SW 1271 (cell line): ENCODE measurements around the gene MANBA.

ENCODE experiments used
- DNase-seq, 2 experiments: peaks; one replicate each; lab custom pipeline; 2025; lab: John Stamatoyannopoulos, UW

The MANBA gene

DNA sequence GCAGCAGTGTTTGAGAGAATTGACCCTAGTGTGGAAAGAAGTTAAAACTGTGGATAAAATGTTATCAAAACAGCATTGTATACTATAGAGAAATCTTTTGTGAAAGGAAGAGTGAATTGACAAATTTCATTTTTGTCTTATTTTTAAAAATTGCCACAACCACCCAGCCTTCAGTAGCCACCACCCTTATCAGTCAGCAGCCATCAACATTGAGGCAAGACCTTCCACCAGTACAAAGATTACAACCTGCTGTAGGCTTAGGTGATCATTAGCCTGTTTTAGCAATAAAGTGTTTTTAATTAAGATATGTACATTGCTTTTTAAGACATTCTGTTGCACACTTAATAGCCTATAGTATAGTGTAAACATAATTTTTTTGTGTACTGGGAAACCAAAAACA, 168.5 kb downstream of the MANBA start:
- DNase-seq, result no peak

DNA sequence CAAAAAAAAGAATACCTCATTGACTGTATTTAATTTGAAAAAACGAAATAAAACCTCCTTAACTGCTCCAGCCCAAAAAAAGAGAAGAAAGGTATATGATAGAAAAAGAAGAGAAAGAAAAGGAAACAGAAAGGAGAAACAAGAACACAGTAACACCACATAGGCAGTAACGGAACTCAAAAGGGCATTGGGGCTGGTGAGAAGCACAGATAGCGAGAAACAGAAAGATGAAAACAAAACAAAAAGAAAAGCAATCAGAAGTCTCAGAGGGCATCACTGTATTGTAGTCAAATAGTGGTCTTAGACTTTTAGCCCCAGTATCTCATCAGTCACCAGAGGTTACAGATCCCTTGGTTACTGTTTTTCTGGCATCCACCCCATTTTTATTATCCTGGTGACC, 171.0 kb downstream of the MANBA start:
- no peak for DNase-seq

DNA sequence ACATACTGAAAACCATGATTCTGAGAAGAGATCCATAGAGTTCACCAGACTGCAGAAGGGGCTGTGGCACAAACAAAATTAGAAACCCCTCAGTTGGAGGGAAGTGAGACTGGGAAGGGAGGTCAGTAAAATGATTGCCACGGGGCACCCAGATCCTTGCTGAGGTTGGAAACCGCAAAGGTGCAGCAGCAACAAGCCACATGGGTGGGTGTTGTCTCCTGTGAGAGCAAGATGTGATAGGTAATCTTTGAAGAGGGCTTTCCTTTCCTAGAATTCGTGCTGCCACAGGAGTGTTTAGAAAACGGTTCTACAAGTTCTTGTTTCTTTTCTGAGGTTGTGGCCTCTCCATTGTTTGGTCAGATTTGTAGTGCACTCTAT, 174.1 kb downstream of the MANBA start:
- no peak for DNase-seq

DNA sequence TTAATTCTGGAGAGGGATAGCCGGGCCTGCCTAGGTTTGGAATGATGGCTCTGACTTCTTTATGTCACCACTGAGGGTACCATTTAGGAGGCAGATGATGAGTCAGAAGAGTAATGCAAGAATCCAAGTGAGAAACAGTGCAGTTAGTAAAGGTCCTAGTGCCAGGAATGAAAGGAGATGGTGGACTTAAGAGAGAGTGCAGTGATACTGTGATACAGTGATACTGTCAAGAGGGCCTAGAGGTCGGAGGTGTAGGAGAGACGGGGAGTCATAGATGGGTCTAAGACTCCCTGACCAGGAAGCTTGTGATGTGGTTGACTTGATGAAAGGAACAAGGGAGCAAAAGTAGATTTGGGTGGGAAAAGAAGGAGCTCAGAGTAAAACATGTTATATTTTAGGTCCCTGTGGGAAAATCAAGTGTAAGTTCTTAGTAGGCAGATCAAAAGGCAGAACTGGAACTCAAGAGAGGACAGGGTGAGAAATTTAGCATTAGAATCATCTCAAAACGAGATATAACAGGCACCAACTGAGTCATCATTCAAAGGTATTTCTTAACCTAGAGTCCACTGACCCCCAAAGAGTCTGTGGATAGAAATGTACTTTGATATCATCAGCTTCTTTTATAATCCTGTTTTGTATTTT, 174.6 kb downstream of the MANBA start:
- no peak for DNase-seq

DNA sequence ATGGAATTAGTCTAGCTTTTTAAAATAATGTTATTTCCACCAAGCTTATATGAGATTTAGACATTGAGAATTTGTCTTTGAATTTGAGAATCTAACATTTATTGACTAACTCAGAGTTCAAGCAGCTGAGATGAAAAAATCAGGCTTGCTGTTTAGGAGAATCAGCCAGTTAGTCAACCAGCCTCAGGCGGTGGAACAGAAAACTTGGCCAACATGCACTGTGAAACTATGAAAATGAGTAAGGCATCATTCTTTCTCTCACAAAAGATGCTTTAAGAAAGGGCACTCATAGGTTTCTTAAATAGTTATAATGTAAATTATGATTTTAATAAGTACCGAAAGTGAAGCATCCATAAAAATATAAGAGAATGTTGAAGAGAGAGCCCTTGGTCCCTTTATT, 175.4 kb downstream of the MANBA start:
- DNase-seq, result no peak

DNA sequence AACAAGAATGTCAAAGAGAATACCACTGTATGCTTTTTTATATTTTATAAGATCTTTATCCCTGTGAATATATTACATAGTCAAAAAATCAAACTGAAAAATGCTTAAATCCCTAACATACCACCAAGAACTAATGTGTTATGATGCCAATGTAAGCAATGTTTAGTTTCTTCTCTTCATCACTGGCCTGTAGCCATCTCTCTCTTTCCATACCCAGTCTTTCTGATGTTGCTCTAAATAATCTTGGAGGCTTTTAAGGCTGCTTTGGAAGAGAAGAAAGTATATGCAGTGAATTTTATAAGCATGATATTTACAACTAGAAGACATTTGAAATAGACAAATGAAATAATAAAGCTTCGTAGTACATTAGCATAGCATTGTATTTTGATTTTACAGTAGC, 176.7 kb downstream of the MANBA start:
- DNase-seq, result no peak
